GM12872 (cell line): ENCODE data around the gene CALHM3.

ENCODE experiments used
- CTCF ChIP-seq: IDR thresholded peaks from 3 replicates; pipeline ENCODE4 v1.5.1; 2011; ENCODE audit warnings: low read depth, mild to moderate bottlenecking, low read length, moderate library complexity; ENCODE audit not compliant: insufficient read depth

Gene CALHM3

GRCh38 chr10:103497161-103497915, 18.3 kb upstream of the CALHM3 start:
- TF ChIP-seq CTCF, result no peak

- no peak for TF ChIP-seq CTCF
Observed at GRCh38 chr10:103495321-103495720, 16.3 kb upstream of the CALHM3 start.

GRCh38 chr10:103493916-103494877, 15.2 kb upstream of the CALHM3 start:
- TF ChIP-seq CTCF, result no peak

- TF ChIP-seq CTCF, result no peak
Observed at GRCh38 chr10:103493362-103493915, 14.4 kb upstream of the CALHM3 start, which contains the start of gene NEURL1. TSS of gene NEURL1 (plus strand) at chr10:103493705. CDS start at chr10:103494388, 683 bp downstream.

- TF ChIP-seq CTCF, result no peak
Observed at GRCh38 chr10:103492655-103493261, 13.7 kb upstream of the CALHM3 start.

GRCh38 chr10:103491729-103492364, 12.8 kb upstream of the CALHM3 start:
- TF ChIP-seq CTCF, result no peak
